NB4 (cell line): Measurements from ENCODE around the gene IGFL3.

ENCODE experiments used
- MYC ChIP-seq: IDR thresholded peaks from 2 replicates; pipeline ENCODE4 v1.6.1; 2011; ENCODE audit warnings: low read depth, low read length
- POLR2A ChIP-seq: IDR thresholded peaks from 2 replicates; pipeline ENCODE4 v1.6.1; 2011; ENCODE audit warnings: mild to moderate bottlenecking; ENCODE audit not compliant: insufficient read length; ENCODE audit errors: extremely low read depth
- TF ChIP-seq, protein P1 (sequence below): IDR thresholded peaks from one replicate; pipeline ENCODE4 v1.5.1; 2012; ENCODE audit warnings: low read depth, low read length

DNA sequence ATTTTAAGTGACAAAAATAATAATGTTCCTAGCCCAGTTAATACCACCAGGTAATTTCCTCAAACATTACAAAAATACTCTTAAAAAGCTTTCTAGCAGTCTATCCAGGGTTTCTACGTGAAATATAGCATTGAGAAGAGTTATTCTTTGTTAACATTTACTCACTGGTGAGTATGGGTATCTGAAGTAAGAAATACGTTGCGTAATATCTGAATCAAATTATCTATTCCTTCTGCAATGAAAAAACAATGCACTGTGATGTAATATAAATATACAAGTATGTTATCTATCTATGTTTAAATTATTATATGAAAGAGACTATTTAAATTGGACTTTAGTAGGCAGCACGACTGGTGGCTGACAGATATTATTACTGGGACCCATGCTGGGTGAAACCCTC, 17.8 kb upstream of the IGFL3 start:
- TF ChIP-seq, protein P1, sequence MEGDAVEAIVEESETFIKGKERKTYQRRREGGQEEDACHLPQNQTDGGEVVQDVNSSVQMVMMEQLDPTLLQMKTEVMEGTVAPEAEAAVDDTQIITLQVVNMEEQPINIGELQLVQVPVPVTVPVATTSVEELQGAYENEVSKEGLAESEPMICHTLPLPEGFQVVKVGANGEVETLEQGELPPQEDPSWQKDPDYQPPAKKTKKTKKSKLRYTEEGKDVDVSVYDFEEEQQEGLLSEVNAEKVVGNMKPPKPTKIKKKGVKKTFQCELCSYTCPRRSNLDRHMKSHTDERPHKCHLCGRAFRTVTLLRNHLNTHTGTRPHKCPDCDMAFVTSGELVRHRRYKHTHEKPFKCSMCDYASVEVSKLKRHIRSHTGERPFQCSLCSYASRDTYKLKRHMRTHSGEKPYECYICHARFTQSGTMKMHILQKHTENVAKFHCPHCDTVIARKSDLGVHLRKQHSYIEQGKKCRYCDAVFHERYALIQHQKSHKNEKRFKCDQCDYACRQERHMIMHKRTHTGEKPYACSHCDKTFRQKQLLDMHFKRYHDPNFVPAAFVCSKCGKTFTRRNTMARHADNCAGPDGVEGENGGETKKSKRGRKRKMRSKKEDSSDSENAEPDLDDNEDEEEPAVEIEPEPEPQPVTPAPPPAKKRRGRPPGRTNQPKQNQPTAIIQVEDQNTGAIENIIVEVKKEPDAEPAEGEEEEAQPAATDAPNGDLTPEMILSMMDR: no peak
- TF ChIP-seq POLR2A (no peak), MYC (no peak)
